ENCODE data around the gene SYNPO2L.

- TF ChIP-seq POLR2A (IDR thresholded peaks at IDR 0.05; ENCODE audit: low read depth, low read length) (no peak), POLR2AphosphoS5 (IDR thresholded peaks at IDR 0.05; ENCODE audit: low read depth, low read length) (no peak), TAF1 (IDR thresholded peaks at IDR 0.05; ENCODE audit: low read depth, low read length) (no peak), POU2F2 (IDR thresholded peaks at IDR 0.05; ENCODE audit: low read depth, low read length) (no peak), PAX5 (IDR thresholded peaks at IDR 0.05; ENCODE audit: insufficient read depth, low read length, severe bottlenecking) (no peak), SPI1 (IDR thresholded peaks at IDR 0.05; ENCODE audit: low read depth, low read length) (no peak)
These were observed 27.4 kb downstream of the SYNPO2L start for GRCh38 chr10:73628405-73628804.

Data from GM12891 (cell line).